HEK293T (cell line): ENCODE data around the gene MBNL2.

Experiments
- ARNT ChIP-seq: fragments of 450-650 bp; IDR thresholded peaks from 2 replicates; pipeline ENCODE4 v1.6.1; 2017; ENCODE audit warnings: mild to moderate bottlenecking
- BHLHE40 ChIP-seq: fragments of 450-650 bp; IDR thresholded peaks from 2 replicates; pipeline ENCODE4 v1.6.1; 2016; ENCODE audit warnings: mild to moderate bottlenecking, moderate library complexity, borderline replicate concordance
- ELF4 ChIP-seq: fragments of 450-650 bp; IDR thresholded peaks from 2 replicates; pipeline ENCODE4 v1.6.1; 2017; ENCODE audit warnings: antibody characterized with exemption
- FOXA1 ChIP-seq: fragments of 450-650 bp; IDR thresholded peaks from 2 replicates; pipeline ENCODE4 v1.6.1; 2016; ENCODE audit warnings: mild to moderate bottlenecking
- NFRKB ChIP-seq: fragments of 450-650 bp; IDR thresholded peaks from 2 replicates; pipeline ENCODE4 v1.6.1; 2016; ENCODE audit warnings: mild to moderate bottlenecking, moderate library complexity
- SP1 ChIP-seq: fragments of 450-650 bp; IDR thresholded peaks from 2 replicates; pipeline ENCODE4 v1.6.1; 2017
- SUZ12 ChIP-seq: fragments of 450-650 bp; IDR thresholded peaks from 2 replicates; pipeline ENCODE4 v1.6.1; 2016; ENCODE audit warnings: mild to moderate bottlenecking
- ZNF384 ChIP-seq: fragments of 450-650 bp; IDR thresholded peaks from 2 replicates; pipeline ENCODE4 v1.6.1; 2016

GRCh38 chr13:97256343-97256783, 34.2 kb downstream of the MBNL2 start:
- TF ChIP-seq BHLHE40 = no peak
- TF ChIP-seq ELF4 = no peak
- TF ChIP-seq SUZ12 = no peak
- no peak for TF ChIP-seq NFRKB
- no peak for TF ChIP-seq ZNF384
- no peak for TF ChIP-seq FOXA1
- TF ChIP-seq ARNT = no peak
- TF ChIP-seq SP1 = no peak
